Ramos (cell line): ENCODE measurements around the gene RAB14.

Source experiments
- in situ Hi-C: fragments of 300-500 bp; cut with MboI; formaldehyde crosslinking; loops from one replicate; pipeline ENCODE4 v1.14.3; 2022; ENCODE audit warnings: low sequenced_read_pairs; ENCODE audit not compliant: unreplicated experiment

Gene RAB14

DNA sequence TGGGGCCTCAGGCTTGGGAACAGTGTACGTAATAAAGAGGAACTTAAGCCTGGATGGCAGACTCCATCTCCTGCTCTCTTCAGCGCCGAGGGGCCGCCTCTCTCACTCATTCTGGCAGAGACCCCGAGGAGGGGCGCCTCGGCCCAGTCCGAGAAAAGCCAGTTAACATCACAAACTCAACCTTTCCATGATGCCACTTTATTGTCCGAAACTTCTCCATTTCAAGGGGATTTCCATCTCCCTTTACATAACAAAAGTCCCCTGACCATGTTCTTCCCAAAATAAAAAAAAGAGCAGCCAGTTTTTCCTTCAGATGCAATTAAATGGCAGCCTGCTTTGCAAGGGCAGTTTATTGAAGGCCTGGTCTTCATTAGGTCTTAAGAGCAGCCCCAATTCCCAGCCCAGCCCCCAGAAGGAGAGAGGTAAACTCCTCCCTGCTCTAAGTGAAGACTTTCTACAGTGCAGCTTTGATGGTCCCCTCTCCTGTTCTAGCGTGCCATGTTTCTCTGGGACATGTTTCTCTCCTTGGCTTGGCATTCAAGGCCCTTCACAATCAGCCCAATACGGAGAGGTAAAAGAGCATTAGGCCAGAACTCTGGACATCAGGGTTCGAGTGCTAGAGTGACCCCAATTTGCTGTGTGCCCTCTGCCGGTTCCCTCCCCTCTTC lies 19.5 kb upstream of the RAB14 start:
- in situ Hi-C loops: no loop called here

DNA sequence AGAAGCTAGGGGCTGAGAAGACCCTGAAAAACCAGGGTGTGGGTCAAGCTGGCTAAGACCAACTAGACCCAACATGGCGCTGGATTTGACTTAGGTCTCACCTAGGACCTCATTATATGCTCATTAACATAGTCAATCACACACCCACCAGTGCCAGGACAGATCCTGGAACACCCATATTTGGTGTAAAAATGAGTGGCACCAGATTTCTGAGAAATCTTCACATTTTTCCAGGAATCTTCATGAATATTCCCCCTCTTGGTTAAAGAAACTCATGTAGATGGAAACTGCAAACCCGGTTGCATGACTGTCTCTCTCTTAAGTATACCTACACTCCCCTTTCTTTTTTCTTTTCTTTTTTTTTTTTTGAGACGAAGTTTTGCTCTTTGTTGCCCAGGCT lies 17.9 kb upstream of the RAB14 start:
- in situ Hi-C loops: no loop called here

DNA sequence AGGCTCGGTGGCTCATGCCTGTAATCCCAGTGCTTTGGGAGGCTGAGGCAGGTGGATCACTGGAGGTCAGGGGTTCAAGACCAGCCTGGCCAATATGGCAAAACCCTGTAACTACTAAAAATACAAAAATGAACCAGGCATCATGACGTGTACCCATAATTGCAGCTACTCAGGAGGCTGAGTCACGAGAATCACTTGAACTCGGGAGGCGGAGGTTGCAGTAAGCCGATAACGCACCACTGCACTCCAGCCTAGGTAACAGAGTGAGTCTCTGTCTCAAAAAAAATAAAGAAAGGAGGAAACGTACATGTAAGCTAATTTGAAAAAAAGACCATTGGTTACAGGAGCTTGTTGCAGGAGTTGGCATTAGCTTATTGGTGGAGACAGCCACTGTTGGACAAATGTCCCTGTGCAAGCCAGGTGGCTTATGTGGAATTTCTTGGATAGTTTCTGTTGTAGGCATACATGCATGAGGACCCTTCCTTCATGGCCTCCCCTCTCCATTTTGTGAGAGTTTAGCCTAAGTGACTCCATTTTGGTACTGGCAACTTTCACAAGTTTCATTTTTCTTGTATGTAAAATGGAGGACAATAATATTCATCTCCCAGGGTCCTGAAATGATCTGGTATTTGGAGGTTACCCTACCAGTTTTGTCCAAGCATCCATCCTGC lies 16.8 kb upstream of the RAB14 start:
- in situ Hi-C loops: no loop called here

DNA sequence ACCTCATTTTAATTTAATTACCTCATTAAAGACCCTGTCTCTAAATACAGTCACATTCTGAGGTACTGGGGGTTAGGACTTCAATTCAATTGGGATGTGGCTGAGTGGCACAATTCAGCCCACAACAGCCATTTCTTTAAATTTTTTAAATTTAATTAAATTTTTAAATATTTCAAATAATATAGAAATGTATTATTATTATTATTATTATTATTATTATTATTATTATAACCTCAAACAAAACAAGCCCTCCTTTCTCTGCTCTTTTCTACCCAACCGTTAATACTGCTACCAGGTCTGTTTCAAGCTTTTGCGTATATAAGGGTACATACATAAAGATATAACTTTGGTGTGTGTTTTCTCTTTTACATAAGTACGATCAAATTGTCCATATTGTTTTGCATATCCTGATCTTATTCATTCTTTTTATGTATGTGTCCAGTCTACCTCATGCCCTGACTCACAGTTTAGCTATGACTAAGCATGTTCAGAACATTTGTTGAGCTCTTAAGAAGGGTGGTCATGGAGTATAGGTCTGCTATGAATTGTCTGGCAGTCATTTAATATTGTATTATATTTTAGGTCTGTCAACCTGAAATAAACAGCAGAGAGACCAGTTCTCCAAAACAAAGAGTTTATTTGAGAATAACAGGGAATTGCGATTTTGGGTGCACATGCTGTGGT lies 16.1 kb upstream of the RAB14 start:
- in situ Hi-C loops: no loop called here

DNA sequence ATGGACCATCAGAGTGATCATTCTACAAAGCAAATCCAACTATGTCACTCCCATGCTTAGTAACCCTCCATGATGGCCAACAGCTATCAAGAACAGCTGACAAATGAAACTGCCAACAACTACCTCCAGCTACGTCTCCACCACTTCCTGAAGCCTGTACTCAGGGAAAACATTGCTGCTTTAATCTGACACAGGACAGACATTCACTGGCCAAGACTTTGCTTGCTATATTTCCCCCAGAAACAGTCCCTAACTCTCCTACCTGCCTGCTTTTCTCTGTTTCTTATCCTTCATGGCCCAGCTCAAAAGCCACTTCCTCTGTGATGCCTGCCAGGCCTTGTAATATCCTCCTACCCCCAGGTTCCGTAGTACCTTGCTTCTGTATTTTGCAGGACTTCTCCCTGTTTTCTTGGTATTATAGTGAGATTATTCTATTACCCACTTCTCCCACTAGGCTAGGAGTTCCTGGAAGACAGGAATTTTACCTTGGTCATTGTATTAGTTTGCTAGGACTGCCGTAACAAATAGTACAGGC lies 14.7 kb upstream of the RAB14 start:
- in situ Hi-C loops: no loop called here

DNA sequence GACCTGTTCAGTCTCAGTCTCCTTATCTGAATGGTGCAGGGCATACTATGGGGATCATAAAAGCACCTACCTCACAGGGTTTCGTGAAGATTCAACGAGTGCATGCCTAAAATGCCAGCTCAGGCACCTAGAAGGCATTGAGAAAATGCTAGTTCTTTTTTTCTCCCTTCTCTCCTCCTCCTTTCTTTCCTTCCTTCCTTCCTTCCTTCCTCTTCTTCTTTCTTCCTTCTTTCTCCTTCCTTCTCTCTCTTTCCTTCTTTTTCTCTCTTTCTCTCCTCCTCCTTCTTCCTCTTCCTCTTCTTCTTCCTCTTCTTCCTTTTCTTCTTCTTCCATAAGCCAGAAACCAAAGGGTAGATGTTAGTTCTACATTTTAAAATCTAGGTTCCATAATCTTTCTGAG lies 12.3 kb upstream of the RAB14 start:
- in situ Hi-C loops: no loop called here

DNA sequence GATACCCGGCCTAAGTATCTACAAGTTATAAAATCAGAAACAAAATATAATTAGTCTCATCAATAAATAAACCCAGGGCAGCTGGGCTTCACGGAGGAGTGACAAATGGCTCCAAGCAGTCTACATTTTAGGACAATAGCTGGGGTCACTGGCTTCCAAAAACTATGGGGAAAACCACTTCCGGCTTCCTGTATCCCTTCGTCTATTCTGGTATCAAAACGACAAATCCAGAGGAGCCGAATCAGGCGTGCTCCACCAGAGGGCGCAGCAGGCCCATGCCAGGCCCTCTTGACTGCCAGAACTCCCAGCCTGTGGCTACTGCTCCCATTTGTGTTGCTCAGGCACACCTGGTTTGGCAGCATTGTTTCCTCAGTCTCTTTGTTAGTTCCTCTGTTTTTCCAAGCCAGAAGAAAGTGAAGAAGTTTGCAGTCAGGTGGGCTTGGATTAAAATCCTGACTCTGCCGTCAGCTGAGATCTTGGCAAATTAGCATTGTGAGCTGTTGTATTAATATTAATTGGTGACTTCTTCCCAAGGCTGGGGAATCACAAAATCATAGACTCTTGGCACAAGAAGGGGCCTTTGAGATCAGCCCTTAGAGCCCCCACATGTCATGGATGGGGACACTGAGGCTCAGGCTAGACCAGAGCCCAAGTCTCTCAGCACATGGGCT lies 11.6 kb upstream of the RAB14 start:
- in situ Hi-C loops: no loop called here

DNA sequence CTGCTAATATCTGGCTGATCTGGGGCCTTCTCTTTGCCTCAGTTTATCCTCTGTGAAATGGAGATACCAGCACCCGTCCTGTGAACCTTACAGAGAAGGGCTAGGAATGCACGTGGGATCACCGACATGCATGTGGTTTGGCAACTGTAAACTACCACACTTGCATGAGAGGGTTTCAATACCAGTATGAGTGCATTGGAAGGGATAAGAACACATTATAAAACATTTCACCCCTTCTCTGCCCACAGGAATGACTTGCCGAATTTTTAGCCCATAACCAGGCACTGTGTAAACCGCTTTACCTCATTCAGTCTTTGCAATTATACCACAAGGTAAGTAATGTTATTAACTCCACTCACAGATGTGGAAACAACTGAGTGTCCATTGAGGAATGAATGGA lies 8.9 kb upstream of the RAB14 start:
- in situ Hi-C loops: no loop called here

DNA sequence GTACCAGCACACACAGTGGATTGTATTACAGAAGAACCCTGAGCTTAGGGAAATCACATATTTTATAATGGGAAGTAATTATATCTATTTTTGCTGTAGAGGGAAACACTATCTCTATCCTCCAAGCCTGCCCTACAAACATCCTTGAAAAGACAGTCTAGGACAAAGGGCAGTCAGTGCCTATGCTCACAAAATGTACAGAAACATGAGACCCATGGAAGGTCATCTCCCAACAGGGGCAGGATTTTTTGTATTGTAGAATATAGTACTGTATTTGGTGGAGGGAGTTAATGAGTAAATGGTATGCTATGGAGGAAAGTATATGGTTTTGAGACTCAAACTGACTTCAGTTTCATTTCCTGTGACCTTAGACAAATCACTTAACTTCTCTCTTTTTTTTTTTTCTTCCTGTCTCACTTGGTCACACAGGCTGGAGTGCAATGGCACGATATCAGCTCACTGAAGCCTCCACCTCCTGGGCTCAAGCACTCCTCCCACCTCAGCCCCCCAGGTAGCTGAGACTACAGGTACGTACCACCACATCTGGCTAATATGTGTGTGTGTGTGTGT lies 5.8 kb upstream of the RAB14 start:
- in situ Hi-C loops: no loop called here

DNA sequence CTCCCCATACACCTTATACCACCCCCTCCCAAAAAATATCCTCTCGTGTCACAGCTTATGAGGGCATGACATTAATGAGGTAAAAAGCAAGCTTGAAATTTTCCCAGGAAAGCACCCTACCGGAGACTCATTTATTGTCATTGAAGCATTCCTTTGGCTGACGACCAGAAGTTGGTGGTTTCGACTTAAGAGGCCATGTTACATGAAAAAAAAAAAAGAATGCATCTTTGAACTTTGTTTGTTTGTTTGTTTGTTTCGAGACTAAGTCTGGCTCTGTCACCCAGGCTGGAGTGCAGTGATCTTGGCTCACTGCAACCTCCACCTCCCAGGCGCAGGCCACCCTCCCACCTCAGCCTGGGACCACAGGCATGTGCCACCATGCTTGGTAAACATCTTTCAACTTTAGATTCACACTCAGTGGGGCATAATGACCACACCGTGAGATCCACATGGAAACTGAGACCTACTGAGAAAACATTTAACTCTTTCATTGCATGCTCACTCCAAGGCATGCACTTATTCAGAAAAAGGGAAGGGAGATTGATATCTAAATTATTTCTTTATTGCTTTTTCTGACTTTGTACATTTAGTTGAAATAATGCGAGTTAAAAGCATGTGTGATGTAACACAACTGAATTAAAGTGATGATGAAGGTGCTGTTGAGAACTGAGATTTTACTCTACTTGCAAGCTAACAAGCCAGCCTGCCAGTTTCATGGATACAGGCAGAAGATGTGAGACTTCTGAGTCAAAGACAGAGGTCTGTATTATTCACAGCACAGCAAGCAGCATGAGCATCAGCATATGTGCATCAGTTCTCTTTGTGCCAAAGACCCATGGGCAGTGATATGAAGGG lies 5.1 kb upstream of the RAB14 start:
- in situ Hi-C loops: no loop called here

DNA sequence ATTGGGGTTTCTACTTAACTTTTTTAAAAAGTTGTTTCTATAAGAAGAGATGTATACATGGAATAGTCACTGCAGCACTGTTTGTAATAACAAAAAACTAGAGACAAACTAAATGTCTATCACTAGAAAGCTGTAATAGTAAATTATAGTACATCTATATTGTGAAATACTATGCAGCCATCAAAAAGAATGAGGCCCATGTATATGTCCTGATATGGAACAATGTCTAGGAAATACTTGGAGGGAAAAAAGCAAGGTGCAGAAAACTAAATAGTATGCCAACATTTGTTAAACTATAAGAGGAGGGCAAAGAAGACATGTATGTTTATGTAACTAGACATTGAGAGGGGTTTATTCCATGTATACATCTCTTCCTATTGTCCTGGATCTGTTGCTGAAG lies 2.9 kb upstream of the RAB14 start:
- in situ Hi-C loops: no loop called here

DNA sequence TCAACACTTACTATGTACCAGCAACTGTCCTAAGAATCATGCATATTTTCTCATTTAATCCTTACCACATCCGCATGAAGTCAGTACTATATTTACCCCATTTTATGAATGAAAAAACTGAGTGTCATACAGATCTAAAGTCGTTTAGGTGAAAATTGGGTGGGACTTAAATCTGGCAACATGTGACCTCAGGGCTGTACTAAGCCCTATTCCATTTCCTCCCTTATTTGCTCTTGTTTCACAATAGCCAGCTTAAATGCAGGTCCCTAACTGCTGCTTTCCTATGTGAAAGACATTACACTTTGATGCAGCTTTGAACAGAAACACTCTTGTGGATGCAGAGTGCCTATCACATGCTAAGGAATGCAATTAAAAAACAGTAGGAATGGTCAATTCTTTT lies 2.5 kb upstream of the RAB14 start:
- in situ Hi-C loops: no loop called here

DNA sequence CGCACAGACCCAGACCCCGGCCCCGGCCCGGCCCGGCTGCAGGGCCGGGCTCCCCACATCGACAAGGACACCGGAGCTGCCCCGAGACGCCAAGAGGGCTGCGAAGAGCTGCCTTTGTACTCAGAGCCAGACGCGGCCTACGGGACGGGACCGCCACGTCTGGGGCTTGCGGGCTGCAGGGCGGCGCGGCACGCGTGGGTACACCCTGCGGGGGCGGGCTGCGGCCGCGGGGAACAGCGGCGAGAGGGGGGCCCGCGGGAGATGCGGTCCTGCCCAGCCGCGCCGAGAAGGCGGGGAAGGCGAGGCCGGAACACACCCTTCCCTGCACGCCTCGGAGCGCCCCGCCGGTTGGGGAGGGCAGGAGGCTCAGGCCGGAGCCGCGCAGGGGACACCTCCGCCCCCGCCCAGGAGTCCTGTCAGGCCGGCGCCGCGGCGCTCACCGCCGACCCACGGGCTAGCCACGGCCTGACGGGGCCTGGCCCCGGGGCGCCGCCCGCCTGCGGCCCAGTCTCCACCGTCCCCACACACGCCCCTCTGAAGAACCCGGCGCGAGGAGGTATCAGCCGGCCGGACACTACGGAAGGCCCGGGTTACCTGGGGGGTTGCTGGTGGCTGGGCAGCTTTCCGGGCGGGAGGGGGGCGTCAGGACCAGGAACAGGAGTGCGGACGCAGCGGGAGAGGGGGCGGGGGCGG lies 478 bp downstream of the RAB14 start:
- in situ Hi-C loops: no loop called here

DNA sequence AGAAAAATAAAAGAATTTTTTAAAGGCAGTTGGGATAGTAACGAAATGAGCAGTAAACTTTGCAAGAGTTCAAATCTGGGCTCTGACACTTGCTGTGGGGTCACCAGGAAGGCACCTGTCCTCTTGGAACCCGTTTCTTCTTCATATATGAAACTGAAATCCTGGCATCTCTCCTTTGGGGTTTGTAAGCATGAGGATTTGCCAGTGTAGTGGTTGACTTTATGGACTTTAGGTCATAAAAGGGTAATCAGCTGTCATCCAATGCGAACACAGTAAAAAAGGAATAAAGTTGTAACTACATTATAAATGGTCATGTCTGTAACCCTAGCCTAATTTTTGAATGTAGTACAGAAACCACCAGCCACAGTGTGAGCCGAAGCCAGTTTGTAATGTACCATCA lies 1.3 kb downstream of the RAB14 start:
- in situ Hi-C loops: no loop called here

DNA sequence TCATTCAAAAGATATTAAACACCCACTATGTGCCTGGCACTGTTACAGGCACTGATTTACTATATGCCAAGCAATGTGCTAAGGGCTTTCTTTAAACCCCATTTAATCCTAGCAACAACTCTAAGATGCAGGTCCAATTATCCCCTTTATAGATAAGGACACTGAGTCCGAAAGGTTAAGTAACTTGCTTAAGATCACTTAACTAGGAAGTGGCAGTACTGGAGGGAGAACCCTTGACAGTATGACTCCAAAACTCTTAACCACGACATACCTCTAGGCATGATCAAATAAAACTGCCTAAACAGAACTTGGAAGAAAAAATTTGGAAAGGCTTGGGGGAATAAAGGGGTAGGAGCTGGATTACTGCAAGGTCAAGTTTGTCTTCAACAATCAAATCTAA lies 1.7 kb downstream of the RAB14 start:
- in situ Hi-C loops: no loop called here

DNA sequence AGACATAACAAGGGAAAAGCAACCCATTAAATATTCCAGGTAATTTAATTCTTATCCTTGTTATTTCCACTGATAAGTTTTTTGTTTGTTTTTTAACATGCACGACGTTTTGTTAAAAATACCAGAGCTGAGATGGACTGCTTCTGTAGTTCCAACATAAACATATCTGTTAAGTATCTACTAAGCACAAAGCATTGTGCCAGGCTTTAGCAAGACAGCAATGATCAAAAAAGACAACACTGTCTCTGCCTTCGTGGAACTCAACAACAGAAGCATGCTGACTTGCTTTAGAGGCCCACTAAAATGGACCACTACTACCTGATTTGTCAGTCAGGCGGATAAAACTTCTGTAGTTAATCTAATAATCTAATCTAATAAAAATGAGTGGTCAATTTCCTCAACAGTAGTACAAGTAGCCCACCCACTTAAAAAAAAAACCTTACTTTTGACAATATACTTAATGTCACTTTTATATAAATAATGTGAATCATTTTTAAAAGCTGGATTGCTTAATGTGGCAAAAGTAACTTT lies 3.1 kb downstream of the RAB14 start:
- in situ Hi-C loops: no loop called here

DNA sequence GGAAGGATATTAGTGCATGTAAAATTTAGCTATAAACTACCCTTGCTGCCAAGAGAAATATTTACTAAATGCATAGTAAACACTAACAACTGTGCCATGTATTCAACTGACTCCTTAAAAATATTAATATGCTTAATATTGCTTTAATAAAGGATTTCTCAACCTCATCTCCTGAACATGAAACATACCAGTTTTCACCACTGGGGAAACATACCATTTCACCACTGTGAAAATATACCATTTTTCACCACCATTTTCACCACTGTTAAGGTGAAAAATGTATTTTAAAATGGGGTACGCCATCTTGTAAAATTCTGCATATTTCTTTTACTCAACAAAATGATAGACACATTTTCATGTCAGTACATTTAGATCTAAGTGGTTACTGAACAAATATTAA lies 4.5 kb downstream of the RAB14 start:
- in situ Hi-C loops: no loop called here

DNA sequence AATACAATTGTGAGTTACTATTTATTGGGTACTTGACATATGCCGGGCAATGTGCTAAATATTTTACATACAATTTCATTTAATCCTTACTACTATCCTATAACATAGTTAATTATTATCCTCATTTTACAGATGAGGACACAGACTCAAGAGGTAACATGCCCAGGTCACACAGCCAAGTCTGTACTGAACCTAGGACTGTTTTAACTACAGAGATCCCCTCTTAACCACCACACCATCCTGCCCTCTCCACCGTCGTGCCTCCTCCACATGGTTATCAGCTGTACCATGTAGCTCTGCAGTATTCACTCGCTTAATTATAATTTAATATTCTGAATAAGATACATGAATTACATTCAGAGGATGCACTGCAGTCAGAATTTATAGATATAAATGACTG lies 5.3 kb downstream of the RAB14 start:
- in situ Hi-C loops: no loop called here

DNA sequence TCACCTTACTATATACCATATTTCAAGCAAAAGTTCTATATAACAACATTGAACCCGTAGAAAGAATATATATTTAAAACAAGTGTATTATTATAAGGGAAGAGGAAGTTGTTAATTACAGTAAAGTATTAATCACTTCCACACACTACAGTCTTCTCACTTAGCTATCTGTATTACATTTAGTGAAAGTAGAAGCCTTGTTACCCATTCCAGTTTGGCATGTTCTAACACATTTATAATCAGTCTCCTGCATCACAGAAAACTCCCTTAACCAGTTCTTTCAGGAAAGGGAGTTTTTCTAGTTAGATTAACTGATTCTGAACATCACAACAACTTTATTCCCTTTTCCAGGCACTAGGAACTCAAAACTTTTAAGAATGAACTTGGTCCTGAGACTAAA lies 6.9 kb downstream of the RAB14 start:
- in situ Hi-C loops: no loop called here
